GM21447 (cell line): Measurements from ENCODE around the gene TRAFD1.

ENCODE experiments used
- ATAC-seq: cut with Tn5 transposase; IDR thresholded peaks from one replicate; pipeline ENCODE4 v1.9.1; 2021; ENCODE audit not compliant: unreplicated experiment

Gene TRAFD1

GRCh38 chr12:112175361-112176155, 50.2 kb downstream of the TRAFD1 start:
- ATAC-seq = no peak

DNA sequence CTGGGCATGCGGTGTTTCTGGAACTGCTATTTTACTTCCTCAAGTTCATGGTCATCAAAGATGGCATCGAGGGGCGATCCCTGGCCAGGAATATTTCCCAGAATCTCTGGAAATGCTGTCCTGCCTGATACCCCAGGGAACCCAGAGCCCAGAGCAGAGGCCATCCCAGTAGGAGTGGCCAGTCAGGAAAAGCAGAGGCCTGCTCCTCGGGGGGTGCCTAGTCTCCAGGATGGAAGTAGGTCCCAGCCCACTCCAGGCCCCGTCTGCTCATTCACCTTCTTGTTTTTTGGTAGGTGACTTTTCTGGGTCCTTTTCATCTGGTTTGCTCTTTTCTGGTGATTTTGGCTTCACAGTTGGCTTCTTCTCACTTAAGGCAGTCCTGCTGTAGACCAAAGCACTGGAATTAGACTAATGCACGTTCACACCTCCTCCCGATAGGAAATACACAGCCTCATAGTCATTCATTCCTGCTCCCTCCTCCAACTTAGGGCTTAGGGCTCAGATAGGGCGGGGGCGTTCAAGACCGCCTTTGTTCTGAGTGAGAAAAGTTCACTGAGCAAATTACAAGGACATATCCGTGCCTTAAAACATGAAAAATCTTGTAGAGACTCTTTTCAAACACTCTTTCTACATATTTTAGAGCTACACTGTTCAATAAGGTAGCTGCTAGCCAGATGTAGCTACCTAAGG, 51.1 kb downstream of the TRAFD1 start:
- ATAC-seq = no peak

DNA sequence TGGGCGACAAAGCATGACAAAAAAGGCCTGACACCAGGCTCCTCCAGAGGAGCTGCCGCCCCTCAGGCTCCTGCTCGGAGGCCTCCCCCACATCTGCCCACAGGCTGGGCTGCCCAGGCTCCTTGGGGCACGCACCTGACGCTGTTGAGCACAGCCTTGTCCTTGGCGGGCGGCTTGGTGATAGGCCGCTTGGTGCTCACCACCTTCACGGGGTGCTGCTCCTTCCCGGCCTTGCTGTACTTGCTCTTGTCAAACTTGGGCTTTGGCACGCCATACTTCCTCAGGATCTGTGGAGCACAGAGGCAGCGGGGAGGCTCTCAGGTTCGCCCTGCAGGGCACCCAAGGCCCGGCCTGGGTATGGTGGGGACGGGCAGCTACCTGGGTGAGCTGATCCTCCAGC, 53.4 kb downstream of the TRAFD1 start:
- no peak for ATAC-seq

GRCh38 chr12:112179341-112179740, 54.0 kb downstream of the TRAFD1 start:
- ATAC-seq = no peak

DNA sequence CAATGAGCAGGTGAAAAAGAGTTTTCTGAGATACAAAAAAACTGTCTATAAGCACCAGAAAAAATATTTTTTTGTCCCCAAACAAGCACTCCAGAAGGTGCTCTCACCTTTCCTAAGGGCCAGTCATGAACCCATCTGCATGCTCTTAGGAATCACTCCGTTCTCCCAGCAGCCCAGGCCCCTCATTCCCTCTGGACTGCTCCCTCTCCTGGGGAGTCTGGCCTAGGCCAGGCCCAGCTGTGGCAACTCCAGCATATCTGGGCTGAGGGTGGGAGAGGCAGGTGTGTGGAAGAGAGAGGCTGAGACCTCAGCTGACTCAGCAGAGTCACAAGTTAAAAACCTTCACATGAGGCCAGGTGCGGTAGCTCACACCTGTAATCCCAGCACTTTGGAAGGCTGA, 54.6 kb downstream of the TRAFD1 start:
- no peak for ATAC-seq

- ATAC-seq = no peak
Measured at GRCh38 chr12:112180422-112180821, 55.1 kb downstream of the TRAFD1 start.

DNA sequence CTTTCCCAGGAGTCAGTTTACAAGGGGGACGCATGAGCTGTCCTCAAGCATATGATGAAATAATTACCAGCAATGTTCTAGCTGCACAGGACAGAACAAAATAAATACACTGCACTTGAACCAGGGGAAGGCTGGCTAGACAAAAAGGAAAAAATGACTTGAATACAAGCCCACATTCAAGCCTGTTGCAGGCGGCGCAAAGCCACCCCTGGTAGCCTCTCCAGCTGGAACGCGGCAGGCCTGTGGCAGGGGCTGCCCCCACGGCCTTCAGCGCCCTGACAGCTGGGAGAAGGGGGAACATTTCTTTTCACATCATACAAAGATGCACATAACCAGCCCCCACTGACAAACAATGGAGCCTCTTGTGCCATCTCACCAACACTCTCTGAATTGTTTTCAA, 57.1 kb downstream of the TRAFD1 start:
- no peak for ATAC-seq

- ATAC-seq = no peak
Measured at GRCh38 chr12:112183141-112184021, 58.0 kb downstream of the TRAFD1 start.

DNA sequence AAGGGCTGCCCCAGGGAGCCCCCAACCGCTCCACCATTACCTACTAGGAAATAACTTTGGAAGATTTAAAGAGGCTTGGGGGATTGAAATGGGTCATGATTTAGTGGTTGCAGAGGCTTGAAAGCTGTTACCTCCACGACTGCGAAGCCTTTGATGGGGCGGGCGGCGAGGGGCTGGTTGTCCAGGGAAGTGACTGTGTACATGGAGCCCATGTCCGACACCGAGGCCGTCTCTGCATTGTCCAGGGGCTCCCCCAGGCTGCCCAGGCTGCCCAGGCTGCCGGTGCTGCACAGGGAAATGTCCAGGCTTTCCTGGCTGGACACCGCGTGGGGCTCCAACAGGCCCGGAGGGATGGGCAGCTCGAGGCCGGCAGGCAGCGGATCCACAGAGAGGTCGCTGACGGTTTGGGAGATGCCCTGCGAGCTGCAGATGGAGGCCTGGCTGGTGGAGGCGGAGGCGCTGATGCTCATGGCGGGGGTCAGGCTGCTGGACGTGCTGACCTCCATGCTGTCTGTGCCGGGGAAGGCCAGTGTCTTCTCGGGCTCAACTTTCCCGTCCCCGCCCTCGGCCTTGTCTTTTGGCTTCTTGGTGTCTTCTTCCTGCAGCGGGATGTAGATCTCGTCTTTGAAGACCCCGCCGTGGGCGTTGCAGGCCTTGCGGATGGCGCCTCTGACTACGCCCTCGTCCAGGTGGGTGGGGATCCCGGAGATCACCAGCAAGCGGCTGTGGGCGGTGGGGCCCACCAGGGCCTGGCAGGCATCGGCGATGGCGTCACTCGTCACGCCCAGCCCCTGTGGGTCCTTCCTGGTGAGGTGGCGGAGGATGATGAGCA, 58.9 kb downstream of the TRAFD1 start:
- no peak for ATAC-seq

DNA sequence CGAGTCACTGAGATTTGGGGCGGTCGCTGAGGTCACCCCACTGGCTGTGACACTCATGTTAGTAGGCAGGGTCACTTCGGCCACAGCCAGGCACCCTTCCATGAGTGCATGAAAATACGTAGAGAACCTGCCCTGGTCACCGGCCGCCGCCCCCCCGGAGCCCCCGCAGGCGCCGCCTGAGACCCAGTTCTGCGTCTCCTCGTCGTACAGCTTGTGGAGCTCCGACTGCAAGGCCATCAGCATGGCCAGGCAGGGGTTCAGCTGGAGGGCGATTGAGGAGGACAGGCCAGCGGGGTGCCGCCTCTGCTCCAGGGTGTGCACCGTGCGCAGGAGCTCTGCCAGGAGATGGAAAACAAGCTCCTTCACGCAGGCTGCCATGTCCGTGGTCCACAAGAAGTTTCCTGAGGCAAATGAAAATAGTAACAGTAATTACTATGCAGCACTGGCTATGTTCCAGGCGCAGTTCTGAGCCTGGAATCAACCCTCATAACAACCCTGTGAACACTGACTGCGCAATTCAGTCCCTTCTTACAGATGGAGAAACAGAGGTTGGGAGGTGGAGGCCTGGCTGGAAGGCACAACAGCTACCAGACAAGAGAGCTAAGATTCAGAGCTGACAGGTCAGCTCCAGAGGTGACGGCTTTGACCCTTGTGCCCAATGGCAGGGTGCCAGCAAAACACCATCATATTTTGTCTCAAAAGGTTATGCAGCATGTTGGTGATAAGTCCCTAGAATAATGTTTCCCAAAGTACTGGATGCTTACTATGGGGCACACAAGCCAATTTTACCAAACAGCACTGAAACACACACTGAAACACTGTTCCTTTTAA, 59.9 kb downstream of the TRAFD1 start:
- no peak for ATAC-seq

DNA sequence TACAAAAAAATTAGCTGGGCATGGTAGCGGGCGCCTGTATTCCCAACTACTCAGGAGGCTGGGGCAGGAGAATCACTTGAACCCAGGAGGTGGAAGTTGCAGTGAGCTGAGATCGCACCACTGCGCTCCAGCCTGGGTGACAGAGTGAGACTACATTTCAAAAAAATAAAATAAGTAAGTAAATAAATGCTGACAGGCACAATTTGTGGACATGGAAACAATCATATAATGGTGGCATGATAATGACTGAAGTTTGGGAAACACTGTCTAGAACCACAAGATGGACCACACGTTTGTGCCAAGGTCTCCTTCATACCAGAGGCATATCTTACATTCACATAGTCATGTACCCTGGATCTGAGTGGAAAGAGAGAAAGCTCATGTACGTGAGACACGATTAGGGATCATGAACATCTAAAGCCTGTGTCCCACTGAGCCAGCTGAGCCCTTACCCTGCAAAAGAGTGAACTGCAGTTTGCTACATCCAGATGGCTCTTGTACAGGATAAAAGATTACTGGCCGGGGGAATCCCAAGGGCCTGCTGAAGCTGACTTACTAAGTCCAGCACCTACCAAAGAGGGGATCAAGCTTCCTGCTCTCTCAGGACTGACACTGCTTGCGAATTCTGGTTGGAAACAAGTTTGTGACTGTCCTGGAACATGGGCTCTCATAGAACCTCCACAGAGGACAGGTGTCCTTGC, 62.9 kb downstream of the TRAFD1 start:
- ATAC-seq = no peak

GRCh38 chr12:112190231-112191025, 65.1 kb downstream of the TRAFD1 start:
- ATAC-seq = no peak

DNA sequence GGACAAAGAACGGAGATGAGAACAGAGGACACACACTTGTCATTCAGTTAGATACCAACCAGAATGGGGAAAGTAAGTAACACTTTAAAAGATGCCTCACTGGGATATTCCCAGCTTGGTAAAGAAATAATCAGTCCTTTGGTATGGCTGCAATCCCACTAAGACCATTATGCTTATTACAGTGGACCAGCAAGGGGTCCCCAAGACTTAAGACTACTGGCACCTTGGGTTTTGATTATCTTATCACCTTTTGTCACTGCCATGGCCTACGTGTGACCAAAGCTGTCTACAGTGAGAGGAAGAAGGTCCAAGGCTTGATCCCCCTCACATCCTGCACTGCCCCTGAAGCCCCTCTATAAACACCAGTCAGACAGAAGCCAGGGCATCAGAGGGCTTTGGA, 65.8 kb downstream of the TRAFD1 start:
- no peak for ATAC-seq

- ATAC-seq = no peak
Measured at GRCh38 chr12:112191840-112192321, 66.5 kb downstream of the TRAFD1 start.

GRCh38 chr12:112192475-112192874, 67.1 kb downstream of the TRAFD1 start:
- ATAC-seq = no peak

GRCh38 chr12:112194601-112195247, 69.4 kb downstream of the TRAFD1 start:
- ATAC-seq = no peak

- no peak for ATAC-seq
Measured at GRCh38 chr12:112196196-112196875, 71.0 kb downstream of the TRAFD1 start.
